ENCODE results near the gene SLC25A53. TPM values are rescaled to one million over a fixed set of nuclear protein-coding genes. Genes with fewer than 3 reads are reported as not detected.

The SLC25A53 gene
- total RNA-seq, 2 donors from 2014 or later = 11.4 to 12.9 TPM

DNA sequence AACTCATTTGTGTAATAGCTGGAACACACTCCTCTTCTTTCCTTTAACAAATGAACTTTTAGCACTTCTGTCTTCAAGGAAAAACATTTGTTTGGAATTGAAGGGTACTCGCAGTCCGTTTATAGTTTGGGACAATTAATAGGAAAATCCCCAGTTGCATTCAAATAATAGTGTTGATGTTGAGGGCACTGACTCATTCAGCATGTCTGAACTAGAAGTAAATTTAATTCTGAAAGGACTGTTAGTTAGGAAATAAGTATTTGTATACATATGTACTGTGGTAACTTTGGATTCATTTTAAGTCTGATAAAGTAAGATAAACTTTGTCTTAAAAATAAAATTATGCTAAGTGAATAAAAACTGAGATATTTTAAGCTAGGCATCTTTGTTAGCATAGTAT, 36.7 kb upstream of the SLC25A53 start:
- Histone ChIP-seq H3K36me3 (peaks cover 6% of the 10 kb centered on the region), H3K27me3 (replicated peaks; ENCODE audit: insufficient read depth) (no peaks in the 10 kb centered on the region), H3K4me3 (no peak overlapping the region), H3K27ac (no peak overlapping the region), H3K9me3 (no peaks in the 10 kb centered on the region), H3K4me1 (ENCODE audit: control insufficient read depth in 1 of 2, low read depth in 2 of 2) (no peaks in the 10 kb centered on the region)
- TF ChIP-seq, protein P1, sequence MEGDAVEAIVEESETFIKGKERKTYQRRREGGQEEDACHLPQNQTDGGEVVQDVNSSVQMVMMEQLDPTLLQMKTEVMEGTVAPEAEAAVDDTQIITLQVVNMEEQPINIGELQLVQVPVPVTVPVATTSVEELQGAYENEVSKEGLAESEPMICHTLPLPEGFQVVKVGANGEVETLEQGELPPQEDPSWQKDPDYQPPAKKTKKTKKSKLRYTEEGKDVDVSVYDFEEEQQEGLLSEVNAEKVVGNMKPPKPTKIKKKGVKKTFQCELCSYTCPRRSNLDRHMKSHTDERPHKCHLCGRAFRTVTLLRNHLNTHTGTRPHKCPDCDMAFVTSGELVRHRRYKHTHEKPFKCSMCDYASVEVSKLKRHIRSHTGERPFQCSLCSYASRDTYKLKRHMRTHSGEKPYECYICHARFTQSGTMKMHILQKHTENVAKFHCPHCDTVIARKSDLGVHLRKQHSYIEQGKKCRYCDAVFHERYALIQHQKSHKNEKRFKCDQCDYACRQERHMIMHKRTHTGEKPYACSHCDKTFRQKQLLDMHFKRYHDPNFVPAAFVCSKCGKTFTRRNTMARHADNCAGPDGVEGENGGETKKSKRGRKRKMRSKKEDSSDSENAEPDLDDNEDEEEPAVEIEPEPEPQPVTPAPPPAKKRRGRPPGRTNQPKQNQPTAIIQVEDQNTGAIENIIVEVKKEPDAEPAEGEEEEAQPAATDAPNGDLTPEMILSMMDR (IDR thresholded peaks at IDR 0.05) = no peak
- no peak for DNase-seq (ENCODE audit: low spot score)
- ATAC-seq (ENCODE audit: insufficient number of reproducible peaks, low FRiP score, low read depth) = no peak

- H3K27me3 ChIP-seq (replicated peaks; ENCODE audit: insufficient read depth) = no peaks in the 10 kb centered on the region
- no peak for DNase-seq (ENCODE audit: low spot score)
- H3K27ac ChIP-seq = no peak overlapping the region
- H3K9me3 ChIP-seq = no peaks in the 10 kb centered on the region
- ATAC-seq (ENCODE audit: insufficient number of reproducible peaks, low FRiP score, low read depth) = no peak
- no peak overlapping the region for H3K4me3 ChIP-seq
- TF ChIP-seq, protein P1 (IDR thresholded peaks at IDR 0.05) = no peak
- H3K4me1 ChIP-seq (ENCODE audit: control insufficient read depth in 1 of 2, low read depth in 2 of 2) = no peaks in the 10 kb centered on the region
- peaks cover 8% of the 10 kb centered on the region for H3K36me3 ChIP-seq
Observed at GRCh38 chrX:104189837-104190236, 33.0 kb upstream of the SLC25A53 start.

DNA sequence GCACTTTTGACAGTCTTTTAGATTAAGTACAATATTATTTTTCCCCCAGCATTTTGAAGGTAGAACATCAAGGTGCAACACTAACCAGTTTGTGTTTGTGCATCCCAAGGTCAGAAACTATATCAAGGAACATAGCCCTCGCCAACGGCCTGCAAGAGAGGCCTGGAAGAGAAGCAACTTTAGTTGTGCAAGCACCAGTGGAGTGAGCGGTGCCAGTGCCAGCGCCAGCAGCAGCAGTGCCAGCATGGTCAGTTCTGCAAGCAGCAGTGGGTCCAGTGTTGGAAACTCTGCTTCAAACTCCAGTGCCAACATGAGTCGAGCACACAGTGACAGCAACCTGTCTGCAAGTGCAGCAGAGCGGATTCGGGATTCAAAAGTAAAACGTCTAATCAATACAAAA, 31.1 kb upstream of the SLC25A53 start:
- TF ChIP-seq, protein P1 (IDR thresholded peaks at IDR 0.05) = no peak
- no peaks in the 10 kb centered on the region for H3K4me1 ChIP-seq (ENCODE audit: control insufficient read depth in 1 of 2, low read depth in 2 of 2)
- no peak overlapping the region for H3K4me3 ChIP-seq
- no peaks in the 10 kb centered on the region for H3K9me3 ChIP-seq
- peaks cover 8% of the 10 kb centered on the region for H3K36me3 ChIP-seq
- no peaks in the 10 kb centered on the region for H3K27me3 ChIP-seq (replicated peaks; ENCODE audit: insufficient read depth)
- H3K27ac ChIP-seq = no peak overlapping the region
- DNase-seq (ENCODE audit: low spot score) = no peak
- ATAC-seq (ENCODE audit: insufficient number of reproducible peaks, low FRiP score, low read depth) = no peak

- Histone ChIP-seq H3K36me3 (peaks cover 5% of the 10 kb centered on the region), H3K27ac (no peak overlapping the region), H3K4me3 (no peak overlapping the region), H3K4me1 (ENCODE audit: control insufficient read depth in 1 of 2, low read depth in 2 of 2) (no peaks in the 10 kb centered on the region), H3K9me3 (no peaks in the 10 kb centered on the region), H3K27me3 (replicated peaks; ENCODE audit: insufficient read depth) (no peaks in the 10 kb centered on the region)
- DNase-seq (ENCODE audit: low spot score) (no peak), ATAC-seq (ENCODE audit: insufficient number of reproducible peaks, low FRiP score, low read depth) (no peak)
- TF ChIP-seq, protein P1 (IDR thresholded peaks at IDR 0.05) = no peak
Observed at GRCh38 chrX:104183685-104184084, 26.9 kb upstream of the SLC25A53 start.

GRCh38 chrX:104173841-104174240, 17.0 kb upstream of the SLC25A53 start:
- no peak for ATAC-seq (ENCODE audit: insufficient number of reproducible peaks, low FRiP score, low read depth)
- TF ChIP-seq, protein P1 (IDR thresholded peaks at IDR 0.05) = no peak
- peaks cover 2% of the 10 kb centered on the region for H3K36me3 ChIP-seq

More at GRCh38 chrX:104173841-104174240, 17.0 kb upstream of the SLC25A53 start:
- H3K4me1 ChIP-seq (ENCODE audit: control insufficient read depth in 1 of 2, low read depth in 2 of 2) = peaks cover 4 to 17% of the 10 kb centered on the region in 2 donors
- DNase-seq (ENCODE audit: low spot score) = no peak
- H3K27ac ChIP-seq = no peak overlapping the region
- H3K27me3 ChIP-seq (replicated peaks; ENCODE audit: insufficient read depth) = no peaks in the 10 kb centered on the region
- H3K4me3 ChIP-seq = no peak overlapping the region
- no peaks in the 10 kb centered on the region for H3K9me3 ChIP-seq

All from thoracic aorta (tissue), 2 donors.